ENCODE data around the gene DPP6.

The DPP6 gene

GRCh38 chr7:154412105-154412504 lies 359.9 kb downstream of the DPP6 start:
- no peak for DNase-seq (ENCODE audit: low spot score)

GRCh38 chr7:154415709-154416399 lies 363.7 kb downstream of the DPP6 start:
- DNase-seq (ENCODE audit: low spot score): no peak

GRCh38 chr7:154416714-154417113 lies 364.5 kb downstream of the DPP6 start:
- no peak for DNase-seq (ENCODE audit: low spot score)

GRCh38 chr7:154419344-154419743 lies 367.1 kb downstream of the DPP6 start:
- DNase-seq (ENCODE audit: low spot score): no peak

- no peak for DNase-seq (ENCODE audit: low spot score)
These were observed 371.0 kb downstream of the DPP6 start for GRCh38 chr7:154423231-154423630.

GRCh38 chr7:154424350-154424749 lies 372.2 kb downstream of the DPP6 start:
- DNase-seq (ENCODE audit: low spot score): no peak

- DNase-seq (ENCODE audit: low spot score): no peak
These were observed 373.1 kb downstream of the DPP6 start for GRCh38 chr7:154425271-154425670.

- DNase-seq (ENCODE audit: low spot score): no peak
These were observed 374.6 kb downstream of the DPP6 start for GRCh38 chr7:154426778-154427177.

GRCh38 chr7:154427533-154427932 lies 375.3 kb downstream of the DPP6 start:
- peak; percentile 82 for DNase-seq (ENCODE audit: low spot score)

GRCh38 chr7:154429666-154430404 lies 377.6 kb downstream of the DPP6 start:
- DNase-seq (ENCODE audit: low spot score): no peak

- no peak for DNase-seq (ENCODE audit: low spot score)
These were observed 378.4 kb downstream of the DPP6 start for GRCh38 chr7:154430640-154431039.

GRCh38 chr7:154431045-154431444 lies 378.8 kb downstream of the DPP6 start:
- DNase-seq (ENCODE audit: low spot score): no peak

- no peak for DNase-seq (ENCODE audit: low spot score)
These were observed 381.7 kb downstream of the DPP6 start for GRCh38 chr7:154433632-154434598.

- DNase-seq (ENCODE audit: low spot score): no peak
These were observed 384.4 kb downstream of the DPP6 start for GRCh38 chr7:154436560-154436959.

- no peak for DNase-seq (ENCODE audit: low spot score)
These were observed 385.0 kb downstream of the DPP6 start for GRCh38 chr7:154437234-154437633.

GRCh38 chr7:154438571-154439367 lies 386.6 kb downstream of the DPP6 start:
- DNase-seq (ENCODE audit: low spot score): no peak

GRCh38 chr7:154440058-154440457 lies 387.9 kb downstream of the DPP6 start:
- no peak for DNase-seq (ENCODE audit: low spot score)

GRCh38 chr7:154440651-154441050 lies 388.5 kb downstream of the DPP6 start:
- DNase-seq (ENCODE audit: low spot score): no peak

GRCh38 chr7:154441811-154442210 lies 389.6 kb downstream of the DPP6 start:
- DNase-seq (ENCODE audit: low spot score): no peak

GRCh38 chr7:154442939-154443338 lies 390.7 kb downstream of the DPP6 start:
- no peak for DNase-seq (ENCODE audit: low spot score)

GRCh38 chr7:154450451-154450850 lies 398.3 kb downstream of the DPP6 start:
- DNase-seq (ENCODE audit: low spot score): no peak
